ENCODE data around the gene NPEPL1.
"Not testable (repeated sequence)": the region's sequence is repeated elsewhere in the genome, so short reads cannot be mapped to it uniquely, and the experiment has no call there.

The NPEPL1 gene

GRCh38 chr20:58715391-58715800, 22.8 kb downstream of the NPEPL1 start:
- DNase-seq = no peak

GRCh38 chr20:58715801-58716475, 23.3 kb downstream of the NPEPL1 start:
- DNase-seq = no peak

- no peak for DNase-seq
Measured at GRCh38 chr20:58716476-58717277, 24.1 kb downstream of the NPEPL1 start.

GRCh38 chr20:58717278-58718091, 24.9 kb downstream of the NPEPL1 start:
- no peak for DNase-seq

- no peak for DNase-seq
Measured at GRCh38 chr20:58718121-58718563, 25.5 kb downstream of the NPEPL1 start.

- DNase-seq = no peak
Measured at GRCh38 chr20:58718729-58719128, 26.1 kb downstream of the NPEPL1 start.

GRCh38 chr20:58719258-58719657, 26.7 kb downstream of the NPEPL1 start:
- no peak for DNase-seq

GRCh38 chr20:58719971-58720371, 27.4 kb downstream of the NPEPL1 start:
- no peak for DNase-seq

GRCh38 chr20:58720890-58721289, 28.3 kb downstream of the NPEPL1 start:
- no peak for DNase-seq

GRCh38 chr20:58721951-58722778, 29.6 kb downstream of the NPEPL1 start:
- DNase-seq = peak; percentile 23

GRCh38 chr20:58722877-58723627, 30.5 kb downstream of the NPEPL1 start:
- DNase-seq = no peak

- no peak for DNase-seq
Measured at GRCh38 chr20:58723628-58723984, 31.0 kb downstream of the NPEPL1 start.

- not testable (repeated sequence) for DNase-seq
Measured at GRCh38 chr20:58726156-58726555, 33.6 kb downstream of the NPEPL1 start.

- no peak for DNase-seq
Measured at GRCh38 chr20:58731192-58731591, 38.6 kb downstream of the NPEPL1 start.

- no peak for DNase-seq
Measured at GRCh38 chr20:58737198-58737597, 44.6 kb downstream of the NPEPL1 start.

GRCh38 chr20:58740356-58741308, 48.0 kb downstream of the NPEPL1 start:
- DNase-seq = no peak

- no peak for DNase-seq
Measured at GRCh38 chr20:58741384-58741783, 48.8 kb downstream of the NPEPL1 start.

GRCh38 chr20:58742668-58743566, 50.3 kb downstream of the NPEPL1 start:
- DNase-seq = no peak

GRCh38 chr20:58743929-58744534, 51.4 kb downstream of the NPEPL1 start:
- no peak for DNase-seq

All from suppressor macrophage treated with lipopolysaccharide for 4 hours (primary cell).